NCI-H446 (cell line): Measurements from ENCODE around the gene ZC3HAV1.
A peak's percentile ranks its signal among the peaks of the same experiment; 100 is the strongest.
"Not testable (repeated sequence)": the region's sequence is repeated elsewhere in the genome, so short reads cannot be mapped to it uniquely, and the experiment has no call there.

Experiments used
- DNase-seq, 2 experiments: peaks; one replicate each; lab custom pipeline; 2025; lab: John Stamatoyannopoulos, UW

The ZC3HAV1 gene

DNA sequence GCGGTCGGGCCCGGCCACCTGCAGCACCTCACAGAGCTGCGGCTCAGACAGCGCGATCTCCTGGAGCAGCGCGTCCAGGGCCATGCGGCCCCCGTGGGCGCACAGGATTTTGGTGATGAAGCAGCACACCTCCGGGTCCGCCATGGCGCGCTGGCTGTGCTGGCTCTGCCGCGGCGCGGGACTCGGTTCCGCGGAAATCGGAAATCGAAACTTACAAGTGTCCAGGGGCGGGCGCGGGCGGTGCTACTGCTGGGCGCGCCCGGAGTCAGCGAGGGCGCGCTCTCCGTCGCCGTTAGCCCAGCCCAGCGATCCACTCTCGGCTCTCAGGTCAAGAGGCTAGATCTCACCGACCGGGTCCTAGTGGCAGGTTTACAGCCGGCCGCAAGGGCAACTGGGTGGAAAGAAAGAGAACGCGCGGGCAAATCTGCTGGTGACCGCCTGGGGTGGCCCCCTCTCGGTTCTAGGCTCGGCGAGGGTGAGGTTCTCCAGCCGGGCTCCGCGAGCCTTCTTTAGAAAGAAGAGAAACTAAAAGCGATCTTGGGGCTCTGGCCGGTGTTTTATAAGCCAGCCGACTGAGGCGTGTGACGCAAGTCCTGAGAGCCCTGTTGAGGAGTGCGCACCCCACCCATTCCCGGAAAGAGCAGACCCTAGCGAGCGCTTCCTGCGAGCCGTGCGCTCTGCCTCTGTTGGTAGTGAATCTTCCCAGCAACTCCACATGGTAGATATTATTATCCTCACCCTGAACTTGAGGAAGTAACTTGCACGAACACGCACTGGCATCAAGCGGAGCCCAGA, at the start of gene ZC3HAV1:
Gene ZC3HAV1 (minus strand): TSS at position 533 of the 795 bp plus-strand sequence. CDS start 389 bp downstream, at position 144.
- peak in 1 of 2 experiments; percentile 27 for DNase-seq

DNA sequence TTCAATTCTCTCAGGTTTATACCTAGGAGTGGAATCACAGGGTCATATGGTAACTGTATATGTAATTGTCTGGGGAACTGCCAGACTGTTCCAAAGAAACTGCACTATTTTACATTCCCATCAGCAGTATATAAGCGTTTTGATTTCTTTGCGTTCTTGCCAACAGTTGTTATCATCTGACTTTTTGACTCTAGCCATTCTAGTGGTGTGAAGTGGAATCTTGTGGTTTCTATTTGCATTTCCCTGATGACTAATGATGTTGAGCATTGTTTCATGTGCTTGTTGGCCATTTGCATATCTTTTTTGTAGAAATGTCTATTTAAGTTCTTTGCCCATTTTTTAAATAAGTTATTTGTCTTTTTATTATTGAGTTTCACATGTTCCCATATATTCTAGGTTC, 44.3 kb upstream of the ZC3HAV1 start:
- DNase-seq: no peak

DNA sequence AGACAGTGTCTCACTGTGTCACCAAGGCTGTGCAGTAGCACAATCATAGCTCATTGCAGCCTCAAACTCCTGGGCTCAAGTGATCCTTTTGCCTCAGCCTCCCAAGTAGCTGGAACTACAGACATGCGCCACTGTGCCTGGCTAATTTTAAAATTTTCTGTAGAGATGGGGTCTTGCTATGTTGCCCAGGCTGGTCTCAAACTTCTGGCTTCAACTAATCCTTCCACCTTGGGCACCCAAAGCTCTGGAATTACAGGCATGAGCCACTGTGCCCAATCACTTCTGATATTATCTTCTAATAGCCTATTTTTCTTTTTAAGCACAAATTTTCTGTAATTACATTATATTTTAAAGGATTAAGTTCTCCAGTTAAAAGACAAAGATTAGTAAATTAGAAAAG, 42.6 kb upstream of the ZC3HAV1 start:
- no peak for DNase-seq

DNA sequence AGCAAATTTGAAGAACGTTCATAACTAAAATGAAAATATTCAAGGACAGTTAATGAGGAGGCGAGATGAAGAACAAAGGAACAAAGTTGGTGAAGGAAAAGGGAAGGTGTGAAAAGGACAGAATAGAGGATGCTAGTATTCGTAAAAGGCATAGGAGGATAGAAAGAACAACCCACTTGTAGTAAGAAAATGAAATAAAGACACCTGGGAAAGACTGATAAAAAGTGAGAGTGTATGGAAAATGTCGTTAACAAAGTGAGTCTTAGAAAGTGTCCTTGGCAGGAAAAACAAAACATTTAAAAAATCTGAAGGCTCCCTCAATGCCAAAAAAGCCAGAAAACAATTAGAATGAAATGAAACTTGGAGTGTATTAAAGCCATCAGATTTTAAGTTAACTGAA, 29.6 kb upstream of the ZC3HAV1 start:
- no peak for DNase-seq

DNA sequence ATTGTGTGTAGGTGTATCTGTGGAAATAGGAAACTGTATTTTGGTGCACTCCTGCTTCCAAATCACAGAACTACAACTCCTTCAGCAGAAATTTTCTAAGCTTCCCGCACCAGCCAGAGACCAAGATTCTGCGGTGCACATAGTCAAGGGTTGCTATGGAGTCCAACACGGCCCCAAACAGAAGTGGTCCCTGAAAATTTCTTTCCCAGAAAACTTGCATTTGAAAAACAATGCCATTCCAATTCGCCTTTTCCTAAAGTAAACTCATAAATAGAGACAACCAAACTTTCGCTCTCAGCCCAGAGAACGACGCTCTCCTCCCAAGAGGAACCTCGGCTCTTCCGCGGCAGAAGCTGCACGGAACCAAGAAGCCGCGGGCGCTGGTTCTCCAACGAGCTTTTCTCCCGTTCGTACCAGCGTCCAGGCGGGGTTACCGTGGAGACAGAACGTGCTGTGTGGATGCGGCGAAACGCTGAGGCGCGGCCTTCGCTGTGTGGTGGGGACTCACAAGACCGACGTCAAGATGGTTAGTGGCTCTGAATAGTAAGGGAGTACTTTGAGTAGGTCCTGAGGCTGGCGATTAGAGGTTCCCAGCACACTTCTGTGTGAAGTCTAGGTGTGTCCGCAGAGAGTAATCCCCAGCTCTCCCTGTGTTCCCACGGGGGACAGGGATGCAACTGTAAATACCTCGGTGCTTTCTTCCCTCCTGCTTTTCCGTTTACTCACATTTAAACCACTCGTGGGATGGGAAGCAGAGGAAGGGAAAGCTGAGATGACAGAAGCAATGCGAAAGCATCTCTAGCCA, 24.0 kb upstream of the ZC3HAV1 start:
- DNase-seq: peak; percentile 77 to 88

DNA sequence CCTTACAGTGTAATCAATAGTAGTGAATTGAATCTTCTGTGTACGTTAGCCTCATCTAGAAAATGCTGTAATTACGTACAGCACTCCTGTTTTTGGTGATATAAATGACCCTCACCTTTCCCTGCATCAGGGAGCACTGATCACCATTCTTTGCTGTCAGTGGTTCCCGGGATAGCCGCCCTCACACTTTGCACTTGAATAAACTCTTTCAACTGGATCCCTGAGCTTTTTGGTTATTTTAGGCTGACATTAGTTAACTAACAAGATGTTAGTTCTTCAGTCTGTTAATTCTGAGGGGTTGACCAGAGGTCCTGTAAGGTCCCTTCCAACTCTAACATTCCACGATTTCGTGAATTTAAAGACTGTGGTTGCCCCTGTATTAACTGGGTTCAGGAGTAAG, 23.4 kb upstream of the ZC3HAV1 start:
- no peak for DNase-seq

DNA sequence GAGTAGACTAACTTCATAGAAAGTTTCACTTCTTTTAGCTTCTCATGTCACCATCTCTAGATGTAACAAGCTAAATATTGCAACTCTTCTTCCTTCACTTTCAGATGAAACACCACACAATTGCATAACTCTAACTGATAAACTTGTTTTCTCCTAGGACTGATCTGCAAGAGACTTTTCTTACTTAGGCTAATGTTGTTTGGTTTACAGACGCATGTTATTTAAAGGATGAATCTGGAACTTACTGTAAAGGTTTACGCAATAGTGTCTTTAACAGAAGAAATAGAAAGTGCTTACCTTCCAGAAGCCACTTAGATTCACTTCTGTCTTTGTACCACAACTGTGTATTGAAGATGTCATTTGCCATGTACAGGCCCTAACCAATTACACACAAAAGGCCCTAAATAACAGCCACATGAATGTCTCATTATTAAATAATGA, 22.1 kb upstream of the ZC3HAV1 start:
- no peak for DNase-seq

DNA sequence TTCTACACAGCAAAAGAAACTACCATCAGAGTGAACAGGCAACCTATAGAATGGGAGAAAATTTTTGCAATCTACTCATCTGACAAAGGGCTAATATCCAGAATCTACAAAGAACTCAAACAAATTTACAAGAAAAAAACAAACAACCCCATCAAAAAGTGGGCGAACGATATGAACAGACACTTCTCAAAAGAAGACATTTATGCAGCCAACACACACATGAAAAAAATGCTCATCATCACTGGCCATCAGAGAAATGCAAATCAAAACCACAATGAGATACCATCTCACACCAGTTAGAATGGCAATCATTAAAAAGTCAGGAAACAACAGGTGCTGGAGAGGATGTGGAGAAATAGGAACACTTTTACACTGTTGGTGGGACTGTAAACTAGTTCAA, 20.3 kb upstream of the ZC3HAV1 start:
- not testable (repeated sequence) for DNase-seq

DNA sequence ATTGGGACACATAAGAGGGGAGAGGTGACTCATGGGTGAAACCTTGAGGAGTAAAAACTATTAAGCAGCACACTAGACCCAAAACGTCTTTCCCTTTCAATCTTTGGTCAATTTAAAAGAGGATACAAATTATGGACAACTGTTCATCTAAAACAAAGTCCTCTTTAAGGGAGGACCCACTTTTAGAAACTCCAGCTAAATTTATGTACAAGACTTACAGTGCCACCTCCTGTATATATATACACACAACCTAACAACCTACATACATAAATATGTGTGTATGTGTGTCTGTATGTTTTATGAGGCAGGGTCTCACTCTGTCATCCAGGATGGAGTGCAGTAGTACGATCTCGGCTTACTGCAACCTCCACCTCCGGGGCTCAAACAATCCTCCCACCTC, 18.1 kb upstream of the ZC3HAV1 start:
- DNase-seq: no peak

DNA sequence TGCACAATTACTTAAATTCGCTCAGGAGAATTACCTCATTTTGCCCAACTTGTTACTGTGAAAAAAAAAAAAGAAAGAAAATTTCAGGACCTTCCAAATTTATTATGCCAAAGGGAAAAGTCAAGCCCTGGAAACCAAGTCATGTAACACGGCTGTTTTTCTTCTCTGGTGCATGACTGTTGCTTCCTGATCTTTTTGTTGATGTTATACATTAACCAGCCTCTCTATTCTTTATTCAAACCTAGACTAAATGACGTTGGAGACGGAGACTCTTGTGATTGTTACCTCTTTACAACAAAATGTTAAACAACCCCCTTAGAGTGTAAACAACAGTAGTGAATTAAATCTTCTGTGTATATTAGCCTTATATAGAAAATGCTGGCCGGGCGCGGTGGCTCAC, 16.1 kb upstream of the ZC3HAV1 start:
- no peak for DNase-seq

DNA sequence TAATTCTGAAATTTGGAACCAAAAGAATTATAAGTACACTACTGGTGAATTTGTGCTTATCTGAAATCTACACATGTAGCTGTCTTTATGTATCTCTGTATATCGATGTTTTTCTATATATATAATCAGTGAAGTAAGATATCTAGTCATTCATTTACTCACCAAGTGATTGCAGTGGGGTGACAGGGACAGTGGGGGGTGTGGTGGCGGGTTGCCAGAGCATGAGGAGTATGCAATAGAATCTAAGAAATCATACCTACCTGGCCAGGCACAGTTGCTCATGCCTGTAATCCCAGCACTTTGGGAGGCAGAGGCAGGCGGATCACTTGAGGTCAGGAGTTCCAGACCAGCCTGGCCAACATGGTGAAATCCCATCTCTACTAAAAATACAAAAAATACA, 15.5 kb upstream of the ZC3HAV1 start:
- DNase-seq: not testable (repeated sequence)

DNA sequence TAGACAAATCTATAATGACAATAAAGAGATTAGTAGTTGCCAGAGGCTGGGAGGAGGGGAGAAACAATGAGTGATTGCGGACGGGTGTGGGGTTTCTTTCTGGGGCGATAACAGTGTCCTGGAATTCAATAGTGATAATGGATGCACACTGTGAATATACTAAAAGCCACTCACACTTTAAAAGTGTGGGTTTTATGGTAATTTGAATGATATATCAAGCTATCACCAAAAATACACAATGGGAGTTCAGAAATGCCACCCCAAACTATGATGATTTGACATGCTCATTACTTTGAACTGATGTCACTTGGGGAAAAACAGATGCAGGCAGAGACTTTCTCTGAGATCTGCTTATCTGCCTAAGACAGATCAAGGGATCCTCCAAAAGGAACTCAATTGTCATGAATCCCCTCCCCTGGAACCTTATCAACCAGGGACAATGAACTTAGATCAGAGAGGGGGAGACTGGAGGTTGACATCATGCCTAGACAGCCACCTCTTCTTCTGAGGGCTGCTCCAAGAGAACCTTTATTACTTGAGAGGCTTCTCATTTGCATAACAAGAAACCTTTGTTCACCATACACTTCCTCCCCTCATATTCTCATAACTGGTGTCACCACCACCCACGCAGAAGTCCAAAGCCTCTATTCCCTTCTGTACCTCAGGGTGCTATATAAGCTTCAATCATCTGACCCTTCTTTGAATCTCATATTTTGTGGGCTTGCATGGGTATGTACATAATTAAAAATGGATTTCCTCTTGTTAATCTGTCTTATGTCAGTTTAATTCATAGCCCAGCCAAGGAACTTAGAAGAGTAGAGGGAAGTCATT, 14.8 kb upstream of the ZC3HAV1 start:
- DNase-seq: no peak

DNA sequence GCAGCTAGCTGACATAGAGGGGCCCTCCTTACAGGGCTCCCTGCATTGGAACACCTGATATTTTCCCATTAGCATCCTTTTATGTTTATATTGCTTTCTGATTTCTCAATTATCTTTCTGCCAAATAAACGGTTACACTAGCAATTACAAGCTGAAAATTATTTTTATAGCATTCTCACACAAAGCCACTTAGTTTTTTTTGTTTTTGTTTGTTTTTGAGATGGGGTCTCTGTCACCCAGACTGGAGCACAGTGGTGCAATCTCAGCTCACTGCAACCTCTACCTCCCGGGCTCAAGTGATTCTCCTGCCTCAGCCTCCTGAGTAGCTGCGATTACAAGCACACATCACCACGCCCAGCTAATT, 9.9 kb upstream of the ZC3HAV1 start:
- DNase-seq: no peak

DNA sequence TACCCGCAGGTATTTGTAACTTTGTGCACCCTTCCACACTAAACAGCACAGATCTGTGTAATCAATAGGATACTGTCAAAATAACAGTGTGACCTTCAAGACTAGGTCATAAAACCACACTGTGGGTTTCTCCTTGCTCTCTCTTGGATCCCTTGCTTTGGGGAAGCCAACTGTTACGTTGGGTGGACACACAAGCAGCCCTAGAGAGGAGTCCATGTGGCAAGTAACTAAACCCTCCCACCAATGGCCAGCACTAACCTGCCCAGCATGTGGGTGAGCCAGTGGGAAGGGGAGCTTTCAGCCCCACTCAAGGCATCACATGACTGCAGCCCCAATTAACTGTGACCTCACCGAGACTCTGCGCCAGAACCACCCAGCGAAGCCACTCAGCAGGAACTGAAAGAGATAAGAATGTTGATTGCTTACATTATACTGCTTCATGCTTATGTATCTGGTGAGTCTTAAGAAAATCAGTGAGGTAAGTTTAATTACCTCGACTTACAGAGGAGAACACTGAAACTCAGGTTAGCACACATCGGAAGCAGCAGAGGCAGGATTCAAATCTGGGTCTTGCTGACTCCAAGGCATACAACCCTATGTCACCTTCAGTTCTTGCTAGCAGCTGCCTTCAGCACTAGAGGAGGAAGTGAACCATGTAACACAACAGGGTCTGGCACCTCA, 9.4 kb upstream of the ZC3HAV1 start:
- DNase-seq: no peak

DNA sequence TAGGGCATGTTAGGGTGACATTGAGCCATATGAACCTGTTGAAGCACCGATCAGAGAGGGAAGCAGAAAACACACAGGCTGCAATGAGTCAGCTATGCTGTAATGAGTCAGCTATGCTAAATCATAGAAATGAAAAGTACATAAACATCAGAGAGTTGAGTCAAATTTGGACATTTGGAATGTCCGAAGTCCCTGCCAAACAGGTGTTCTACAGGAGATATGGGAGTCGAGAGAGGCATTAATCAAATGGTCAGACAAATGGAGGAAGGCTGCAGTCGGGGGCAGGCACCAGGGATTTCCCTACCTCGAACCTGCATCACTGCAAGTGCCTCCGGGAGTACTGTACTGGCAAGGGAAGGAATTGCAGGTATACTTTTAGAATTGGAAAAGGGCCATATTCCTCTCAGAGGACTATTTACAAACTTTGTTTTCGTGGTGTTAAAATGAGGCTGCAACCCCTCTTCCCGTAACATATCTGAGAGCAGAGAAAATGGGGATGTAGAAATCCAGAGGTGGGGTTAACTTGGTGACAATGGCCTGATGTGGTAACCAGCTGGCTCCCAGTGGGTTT, 8.8 kb upstream of the ZC3HAV1 start:
- no peak for DNase-seq

DNA sequence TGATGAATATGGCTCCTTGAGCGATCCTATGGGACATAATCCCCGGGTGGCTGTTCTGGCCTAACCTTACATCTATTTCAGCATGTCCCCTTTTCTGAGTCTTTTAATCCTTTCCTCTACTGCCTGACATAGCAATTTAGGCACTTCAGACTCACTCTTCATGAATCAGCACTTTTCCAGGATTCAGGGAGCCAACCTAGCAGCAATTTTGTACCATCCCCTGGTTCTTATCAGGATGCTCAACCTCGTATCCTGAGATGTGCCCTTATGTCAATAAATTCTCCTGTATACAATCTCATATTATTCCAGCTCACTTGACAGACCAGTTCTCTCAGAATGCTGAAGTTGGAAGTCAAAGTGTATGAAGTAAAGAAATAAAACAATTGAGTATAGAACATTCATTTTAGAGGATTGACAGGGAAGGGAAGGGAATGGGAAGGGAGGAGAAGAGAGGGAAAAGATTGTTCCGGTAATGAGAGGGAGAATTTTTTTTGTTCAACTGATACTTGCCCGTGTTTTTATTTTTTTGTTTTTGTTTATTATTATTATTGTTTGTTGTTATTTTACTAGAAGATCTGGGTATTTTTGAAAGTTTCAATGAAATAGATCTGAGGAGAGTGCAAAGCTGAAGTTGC, 8.2 kb upstream of the ZC3HAV1 start:
- no peak for DNase-seq

DNA sequence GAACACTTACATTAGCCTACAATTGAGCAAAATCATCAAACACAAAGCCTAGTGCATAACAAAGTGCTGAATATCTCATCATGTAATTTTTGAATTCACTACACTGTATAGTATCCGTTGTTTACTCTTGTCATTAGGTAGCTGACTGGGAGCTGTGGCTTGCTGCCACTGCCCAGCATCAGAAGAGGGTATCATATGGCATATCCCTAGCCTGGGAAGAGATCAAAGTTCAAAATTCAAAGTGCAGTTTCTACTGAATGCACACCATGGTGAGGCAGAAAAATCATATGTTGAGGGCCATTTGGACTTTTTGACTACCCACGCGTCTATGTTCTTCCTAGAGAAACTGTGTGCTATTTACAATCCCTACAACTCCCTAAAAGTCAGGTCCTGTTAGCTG, 7.5 kb upstream of the ZC3HAV1 start:
- no peak for DNase-seq

DNA sequence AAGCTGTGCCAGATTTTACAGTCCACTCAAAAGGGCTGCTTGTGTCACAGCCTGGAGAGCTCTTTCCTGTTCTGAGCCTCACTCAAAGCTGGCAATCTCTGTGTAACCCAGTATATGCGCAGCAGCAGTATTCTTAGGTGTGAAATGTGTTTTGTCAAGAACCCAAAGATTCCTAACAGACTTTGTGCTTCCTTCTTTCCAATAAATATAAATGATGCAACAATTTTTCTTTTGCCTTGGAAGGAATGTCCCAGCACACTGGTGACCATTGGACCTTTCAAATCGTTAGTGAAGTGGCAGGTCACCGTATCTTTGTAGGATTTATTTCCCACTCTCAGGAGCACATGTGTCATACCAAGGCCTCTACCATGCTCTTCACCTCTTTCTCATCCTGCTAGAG, 5.6 kb upstream of the ZC3HAV1 start:
- DNase-seq: no peak

DNA sequence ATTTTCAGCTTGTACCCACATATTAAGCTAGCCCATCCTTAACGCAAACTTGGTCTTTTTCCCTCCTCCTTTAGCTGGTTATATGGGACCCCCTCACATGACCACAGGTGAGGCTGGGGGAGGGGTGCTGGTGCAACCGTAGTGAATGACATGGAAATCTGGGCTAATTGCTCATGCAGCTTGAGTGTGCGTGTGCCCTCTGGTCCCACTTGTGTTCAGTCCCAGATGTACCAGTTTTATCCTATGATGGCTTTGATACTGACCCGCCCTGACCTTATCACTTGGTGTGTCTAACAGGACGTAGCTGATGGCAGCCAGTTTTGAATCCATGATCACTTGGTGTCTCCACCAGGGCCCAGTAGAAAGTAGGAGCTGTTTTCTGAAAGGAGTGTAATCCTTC, 5.1 kb upstream of the ZC3HAV1 start:
- no peak for DNase-seq

DNA sequence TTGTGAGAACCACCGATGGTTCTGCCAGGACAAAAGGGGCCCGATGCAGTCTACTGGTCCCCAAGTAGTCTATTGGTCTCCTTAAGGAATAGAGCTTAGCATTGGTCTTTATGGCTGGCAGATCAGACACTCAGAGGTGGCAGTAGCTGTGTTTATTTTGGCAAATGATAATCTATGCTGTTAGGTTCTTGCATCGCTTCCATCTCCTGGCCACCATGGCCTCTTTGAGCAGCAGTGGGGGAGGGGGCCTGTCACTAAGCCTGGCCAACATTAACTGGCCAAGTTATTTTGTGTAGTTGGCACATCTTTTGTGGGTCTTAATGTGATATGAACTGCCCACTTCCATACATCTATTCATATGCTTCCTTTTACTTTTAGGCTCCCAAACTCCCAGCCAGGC, 4.5 kb upstream of the ZC3HAV1 start:
- no peak for DNase-seq

DNA sequence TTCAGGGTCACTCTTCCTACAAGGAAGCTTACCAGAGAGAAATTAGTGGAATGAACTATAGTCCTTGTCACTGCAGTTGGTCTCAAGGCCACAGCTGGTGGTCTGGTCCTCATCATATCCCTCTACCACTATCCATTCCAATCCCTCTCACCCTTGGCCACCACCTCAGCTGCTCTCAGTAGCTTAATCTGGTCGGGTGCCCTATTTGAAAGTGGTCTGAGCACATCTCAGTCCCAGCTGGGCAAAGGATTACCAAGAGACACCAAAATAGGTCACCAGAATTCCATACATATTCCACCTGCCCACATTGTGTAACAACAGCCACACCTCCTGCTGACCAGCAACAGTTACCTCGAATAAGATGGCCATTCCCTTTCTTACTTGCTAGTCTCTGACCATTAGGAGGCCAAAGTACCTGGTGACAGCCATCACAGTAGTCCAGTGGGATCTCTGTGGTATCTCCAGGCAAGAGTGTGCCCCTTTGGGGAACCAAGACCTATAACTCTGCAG, 3.3 kb upstream of the ZC3HAV1 start:
- no peak for DNase-seq
